GM12873 (cell line): ENCODE data around the gene GNPTAB.

Experiments
- CTCF ChIP-seq: IDR thresholded peaks from 2 replicates; pipeline ENCODE4 v1.5.1; 2012; ENCODE audit warnings: low read depth, mild to moderate bottlenecking, moderate library complexity, low read length, control low read depth; ENCODE audit not compliant: insufficient read depth; ENCODE audit errors: missing control alignments

The GNPTAB gene

DNA sequence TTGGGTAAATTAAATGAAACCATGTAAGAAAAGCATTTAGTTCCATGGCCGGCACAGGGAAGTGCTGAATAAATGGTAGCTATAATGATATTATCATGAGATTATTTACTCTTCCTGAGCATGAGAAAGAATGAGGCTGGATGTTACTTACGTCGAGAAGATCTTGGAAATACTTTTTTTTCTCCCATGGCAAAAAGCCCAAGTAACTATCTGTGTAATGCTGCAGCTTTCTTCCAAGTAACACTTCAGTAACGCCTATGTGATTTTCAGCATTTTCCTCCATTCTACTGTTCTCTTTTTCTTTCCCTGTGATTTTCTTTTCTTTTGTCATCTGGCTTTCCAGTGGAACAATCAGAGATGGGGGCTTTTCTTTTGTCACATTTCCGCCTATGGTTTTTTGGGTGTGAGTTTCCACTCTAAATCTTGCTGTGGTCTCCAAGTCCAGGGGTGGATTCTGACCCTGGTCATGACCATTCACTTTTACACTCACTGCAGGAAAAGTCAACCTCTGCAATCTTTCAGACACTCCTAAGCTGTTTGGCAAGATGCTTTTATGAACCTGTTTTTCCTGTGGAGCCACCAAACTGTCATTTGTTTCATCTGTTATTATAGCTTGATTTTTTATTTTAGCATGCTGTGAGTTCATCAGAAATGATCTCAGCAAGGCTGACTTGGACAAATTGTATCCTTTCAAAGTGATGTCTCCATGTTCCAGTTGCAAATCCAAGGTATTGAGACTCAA, 66.5 kb downstream of the GNPTAB start:
- no peak for TF ChIP-seq CTCF

DNA sequence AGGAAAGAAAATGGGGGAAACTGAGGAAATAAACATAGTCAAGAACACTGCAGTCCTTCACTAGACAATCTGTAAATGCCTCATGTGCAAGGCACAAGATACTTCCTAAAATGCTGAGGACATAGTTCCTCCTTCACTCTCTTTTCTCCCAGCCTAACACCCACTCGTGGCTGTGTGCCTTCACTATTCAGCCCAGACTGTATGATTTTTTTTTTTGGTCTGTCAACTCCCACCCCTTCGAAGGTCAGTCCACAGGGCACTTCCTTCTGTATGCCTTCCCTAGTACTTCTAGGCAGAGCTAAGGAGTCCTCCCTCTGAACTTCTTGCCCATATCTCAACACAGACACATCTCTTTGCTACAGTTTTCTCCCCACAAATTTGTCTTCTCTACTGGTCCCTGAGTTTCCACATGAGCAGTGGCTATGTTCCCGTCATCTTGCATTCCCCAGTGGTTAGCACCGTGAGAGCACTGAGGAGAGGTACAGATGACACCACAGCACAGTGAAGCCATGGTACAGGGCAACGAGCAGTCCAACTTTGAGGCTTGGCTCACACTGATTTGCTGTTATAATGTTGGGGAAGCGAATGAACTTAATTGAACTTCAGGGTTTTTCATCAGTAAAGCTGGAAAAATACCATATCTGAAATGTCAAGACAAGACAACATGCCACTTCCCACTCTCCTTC, 67.4 kb downstream of the GNPTAB start:
- no peak for TF ChIP-seq CTCF

- no peak for TF ChIP-seq CTCF
These were observed 69.0 kb downstream of the GNPTAB start for GRCh38 chr12:101761781-101762180.

- TF ChIP-seq CTCF: no peak
These were observed 69.4 kb downstream of the GNPTAB start for GRCh38 chr12:101761350-101761749.

DNA sequence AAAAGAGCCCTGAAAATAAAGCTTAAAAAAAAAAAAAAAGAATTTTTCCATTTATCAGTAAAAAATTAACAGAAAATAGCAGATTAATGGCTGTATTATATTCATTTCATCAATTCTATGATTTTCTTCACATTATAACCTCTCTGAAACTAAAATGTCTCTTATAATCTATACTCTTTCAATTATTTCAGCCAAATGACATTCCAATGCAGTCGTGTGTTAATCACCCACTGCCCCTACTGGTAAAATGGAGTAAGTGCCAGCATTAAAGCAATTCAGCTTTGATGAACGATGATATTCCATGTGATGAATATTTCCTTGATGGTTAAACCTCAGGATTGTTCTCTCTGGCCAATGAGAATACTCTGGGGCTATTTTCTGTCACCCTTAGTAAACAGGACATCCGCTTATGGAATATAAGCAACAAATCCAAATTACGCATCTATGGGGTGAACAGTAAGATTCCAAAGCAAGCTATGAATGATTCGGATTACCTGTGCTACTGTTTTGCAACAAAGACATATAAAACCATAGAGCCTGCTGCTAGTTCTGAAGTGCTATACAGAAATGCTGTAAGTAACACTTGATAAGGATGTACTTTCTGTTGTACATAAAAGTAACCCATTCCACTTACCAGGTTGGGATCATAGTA, 71.2 kb downstream of the GNPTAB start:
- TF ChIP-seq CTCF: peak; percentile 66

DNA sequence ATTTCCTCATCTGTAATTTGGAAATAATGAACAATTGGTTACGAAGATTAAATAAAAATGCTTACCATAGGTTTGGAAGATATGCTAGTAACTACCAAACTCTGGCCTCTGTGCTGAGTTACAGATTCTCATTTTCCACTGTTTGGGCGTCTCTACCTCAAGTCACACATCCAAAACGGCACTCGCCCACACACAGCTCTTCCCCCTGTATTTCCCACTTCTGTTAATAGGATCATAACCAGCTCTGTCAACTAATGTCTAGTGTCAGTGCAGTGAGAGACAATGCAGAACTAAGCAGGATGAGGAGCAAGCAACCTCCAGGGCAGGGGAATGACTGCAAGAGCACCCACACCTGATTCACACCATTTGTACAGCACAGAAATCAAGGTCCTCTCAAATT, 80.6 kb downstream of the GNPTAB start:
- no peak for TF ChIP-seq CTCF

DNA sequence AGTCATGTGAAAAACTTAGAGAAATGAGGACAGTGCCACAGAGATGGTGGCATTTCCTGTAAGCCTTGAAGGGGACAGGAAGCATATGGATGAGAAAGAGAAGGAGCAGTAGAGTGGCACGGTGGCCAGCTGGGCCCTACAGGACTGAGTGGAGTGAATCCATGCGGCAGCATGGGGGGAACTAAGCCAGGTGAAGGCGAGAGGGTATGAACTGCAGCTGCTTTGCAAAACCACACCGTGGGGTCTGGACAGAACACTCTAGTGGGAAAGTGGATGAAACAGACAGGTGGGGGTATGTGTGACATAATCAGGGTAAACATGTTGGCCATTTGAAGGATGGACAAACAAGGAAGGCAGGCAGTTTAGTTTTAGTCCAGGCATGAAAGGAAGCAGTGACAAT, 81.1 kb downstream of the GNPTAB start:
- no peak for TF ChIP-seq CTCF
